Cardiac septum (tissue), 1 donor: ENCODE measurements around the gene CRIP3. TPM values are rescaled to one million over a fixed set of nuclear protein-coding genes. Genes with fewer than 3 reads are reported as not detected.
"Not testable (repeated sequence)": the region's sequence is repeated elsewhere in the genome, so short reads cannot be mapped to it uniquely, and the experiment has no call there.

Experiments
- DNase-seq: peaks from one replicate; pipeline ENCODE4 v3.0.0-alpha.2; 2020; ENCODE audit warnings: low spot score
- intact Hi-C: fragments of 100-400 bp; cut with DNase I; formaldehyde crosslinking; loops from one replicate; pipeline ENCODE4 v1.14.0; 2022
- total RNA-seq: library from RNA; stranded (reverse); fragmentation: NEBNext Ultra II Directional; extraction: Animal tissue kit (Norgen Biotek cat#: 25700); gene quantifications from one replicate; pipeline ENCODE4 v1.2.1, GENCODE V29; 2021
- donor health status: DM: no; HTN: no; CAD: no.

The CRIP3 gene
- total RNA-seq, 1 donor from 2014 or later, result 11.2 TPM

GRCh38 chr6:43310134-43310533 lies 1.5 kb upstream of the CRIP3 start:
- DNase-seq, result no peak
- intact Hi-C loops, result no loop called here

- DNase-seq, result no peak
- intact Hi-C loops, result no loop called here
Measured at GRCh38 chr6:43308990-43309477, 408 bp upstream of the CRIP3 start.

GRCh38 chr6:43307451-43308100 lies 1.1 kb downstream of the CRIP3 start:
- no peak for DNase-seq
- intact Hi-C loops, result no loop called here

- DNase-seq, result no peak
- intact Hi-C loops, result no loop called here
Measured at GRCh38 chr6:43306086-43306485, 2.5 kb downstream of the CRIP3 start.

GRCh38 chr6:43304882-43305281 lies 3.7 kb downstream of the CRIP3 start:
- intact Hi-C loops, result no loop called here
- no peak for DNase-seq

- DNase-seq, result no peak
- intact Hi-C loops, result no loop called here
Measured at GRCh38 chr6:43304361-43304760, 4.3 kb downstream of the CRIP3 start.

GRCh38 chr6:43303751-43304331 lies 4.8 kb downstream of the CRIP3 start:
- no peak for DNase-seq
- intact Hi-C loops, result no loop called here

- DNase-seq, intact Hi-C loops: not testable (repeated sequence)
Measured at GRCh38 chr6:43303006-43303405, 5.6 kb downstream of the CRIP3 start.

GRCh38 chr6:43302126-43302525 lies 6.5 kb downstream of the CRIP3 start:
- intact Hi-C loops, result no loop called here
- DNase-seq, result no peak

GRCh38 chr6:43301081-43301870 lies 7.3 kb downstream of the CRIP3 start:
- DNase-seq, result no peak
- intact Hi-C loops, result no loop called here

GRCh38 chr6:43299338-43300293 lies 9.0 kb downstream of the CRIP3 start:
- DNase-seq, result no peak
- intact Hi-C loops, result no loop called here

GRCh38 chr6:43298565-43299337 lies 9.9 kb downstream of the CRIP3 start:
- intact Hi-C loops, result no loop called here
- DNase-seq, result no peak

- intact Hi-C loops, result no loop called here
- no peak for DNase-seq
Measured at GRCh38 chr6:43297644-43298564, 10.7 kb downstream of the CRIP3 start, which contains the start of gene SLC22A7. TSS of gene SLC22A7 (plus strand) at chr6:43298260. CDS start at chr6:43298359, 99 bp downstream.

GRCh38 chr6:43296780-43297497 lies 11.7 kb downstream of the CRIP3 start:
- no peak for DNase-seq
- intact Hi-C loops, result no loop called here

GRCh38 chr6:43295456-43295855 lies 13.2 kb downstream of the CRIP3 start:
- intact Hi-C loops, result no loop called here
- no peak for DNase-seq

- intact Hi-C loops, result no loop called here
Measured at GRCh38 chr6:43294536-43294935, 14.1 kb downstream of the CRIP3 start.

GRCh38 chr6:43293698-43294097 lies 14.9 kb downstream of the CRIP3 start:
- intact Hi-C loops, result no loop called here

More at GRCh38 chr6:43294536-43294935, 14.1 kb downstream of the CRIP3 start:
- peak; percentile 1 for DNase-seq

More at GRCh38 chr6:43293698-43294097, 14.9 kb downstream of the CRIP3 start:
- DNase-seq, result no peak
